HL-60/S4 treated with phorbol 12-myristate 13-acetate at 8.2 ng/mL for 4 days and 3 days (cell line): Measurements from ENCODE around the gene ELK1.
"Not testable (repeated sequence)": the region's sequence is repeated elsewhere in the genome, so short reads cannot be mapped to it uniquely, and the experiment has no call there.

Experiments
- in situ Hi-C: fragments of 300-500 bp; cut with MboI; formaldehyde crosslinking; loops from 2 replicates; pipeline ENCODE4 v1.15.0; 2022; ENCODE audit warnings: low sequenced_read_pairs

ELK1 gene

GRCh38 chrX:47613082-47613481, 37.3 kb downstream of the ELK1 start:
- in situ Hi-C loops: no loop called here

DNA sequence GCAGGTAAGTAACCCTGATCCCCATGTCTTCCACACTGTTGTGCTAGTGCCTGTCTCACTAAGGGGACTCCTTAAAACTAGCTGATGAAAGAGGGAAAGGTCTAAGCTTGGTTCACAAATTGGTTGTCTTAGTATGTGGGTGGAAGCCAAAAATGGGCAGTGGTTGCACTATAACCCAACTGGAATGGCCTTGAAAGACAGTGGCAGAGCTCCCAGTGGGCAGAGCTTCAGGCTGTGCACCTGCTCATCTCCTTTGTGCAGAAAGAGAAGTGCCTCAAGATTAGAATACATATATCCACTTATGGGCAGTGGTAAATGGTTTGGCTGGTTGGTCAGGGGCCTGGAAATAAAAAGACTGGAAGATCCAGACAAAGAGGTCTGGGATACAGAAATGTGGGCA, 37.9 kb downstream of the ELK1 start:
- in situ Hi-C loops: no loop called here

DNA sequence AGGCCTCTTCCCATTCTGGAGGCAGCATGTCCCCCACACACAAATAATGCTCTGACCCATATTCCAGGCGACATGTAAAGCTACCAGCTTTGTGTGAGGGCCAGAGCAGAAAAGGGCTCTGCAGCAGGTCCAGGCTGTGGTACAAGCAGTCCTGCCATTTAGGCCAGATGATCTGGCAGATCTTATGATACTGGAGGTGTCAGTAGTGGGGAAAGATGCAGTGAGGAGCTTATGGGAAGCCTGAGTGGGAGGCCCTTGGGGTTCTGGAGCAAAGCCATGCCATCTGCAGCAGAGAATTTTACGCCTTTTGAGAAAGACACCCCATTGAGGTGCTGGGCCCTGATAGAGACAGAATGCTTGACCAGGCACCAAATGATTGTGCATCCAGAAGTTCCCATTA, 38.4 kb downstream of the ELK1 start:
- in situ Hi-C loops: no loop called here

GRCh38 chrX:47611489-47611888, 38.9 kb downstream of the ELK1 start:
- in situ Hi-C loops: no loop called here

- in situ Hi-C loops: no loop called here
Observed at GRCh38 chrX:47610511-47610910, 39.9 kb downstream of the ELK1 start.

DNA sequence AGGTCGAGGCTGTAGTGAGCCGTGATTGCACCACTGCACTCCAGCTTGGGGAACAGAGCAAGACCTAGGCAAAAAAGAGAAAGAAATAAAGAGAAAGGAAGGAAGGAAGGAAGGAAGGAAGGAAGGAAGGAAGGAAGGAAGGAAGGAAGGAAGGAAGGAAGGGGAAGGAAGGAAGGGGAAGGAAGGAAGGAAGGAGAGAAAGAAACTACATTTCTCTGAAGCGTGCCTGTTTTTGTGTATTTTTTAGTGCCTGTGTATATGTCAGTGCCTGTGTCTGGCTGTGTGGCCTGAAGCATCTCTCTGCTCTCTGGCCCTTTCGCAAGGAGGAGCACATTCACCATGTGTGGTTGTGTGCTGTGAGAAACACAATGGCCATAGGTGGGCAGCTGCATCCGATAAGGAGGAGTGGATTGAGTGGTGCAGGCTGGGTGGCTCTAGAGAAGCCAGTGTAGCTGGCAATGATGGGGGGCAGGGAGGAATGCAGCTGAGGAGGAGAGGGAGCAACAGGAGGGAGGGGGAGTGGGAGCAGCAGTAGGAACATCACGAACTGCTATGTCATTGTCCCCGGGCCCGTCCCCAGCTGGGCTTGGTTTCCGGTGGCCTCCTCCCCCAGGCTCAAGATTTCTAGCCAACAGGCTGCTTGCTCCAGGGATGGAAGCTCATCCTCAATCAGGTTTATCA, 42.1 kb downstream of the ELK1 start:
- in situ Hi-C loops: no loop called here

DNA sequence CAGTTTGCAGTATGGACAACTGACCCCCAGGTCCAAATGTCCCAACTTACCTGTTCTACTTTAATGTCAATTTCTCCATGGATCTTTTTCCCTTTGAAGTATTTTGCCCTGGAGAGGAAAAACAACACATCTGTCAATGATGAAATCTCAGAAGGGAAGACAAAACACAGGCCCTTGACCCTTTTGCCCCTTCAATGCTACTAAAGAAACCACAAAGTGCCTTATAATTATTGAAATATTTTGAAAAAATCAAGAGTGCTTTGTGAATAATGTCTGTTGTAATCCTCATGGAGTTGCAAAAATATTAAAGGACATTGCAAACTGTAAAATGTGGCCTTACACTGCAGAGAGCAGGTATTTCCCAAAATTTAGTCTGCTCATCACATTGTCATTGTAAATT, 43.3 kb downstream of the ELK1 start:
- in situ Hi-C loops: no loop called here

GRCh38 chrX:47605024-47605423, 45.3 kb downstream of the ELK1 start:
- in situ Hi-C loops: no loop called here

GRCh38 chrX:47603125-47603524, 47.2 kb downstream of the ELK1 start:
- in situ Hi-C loops: not testable (repeated sequence)

DNA sequence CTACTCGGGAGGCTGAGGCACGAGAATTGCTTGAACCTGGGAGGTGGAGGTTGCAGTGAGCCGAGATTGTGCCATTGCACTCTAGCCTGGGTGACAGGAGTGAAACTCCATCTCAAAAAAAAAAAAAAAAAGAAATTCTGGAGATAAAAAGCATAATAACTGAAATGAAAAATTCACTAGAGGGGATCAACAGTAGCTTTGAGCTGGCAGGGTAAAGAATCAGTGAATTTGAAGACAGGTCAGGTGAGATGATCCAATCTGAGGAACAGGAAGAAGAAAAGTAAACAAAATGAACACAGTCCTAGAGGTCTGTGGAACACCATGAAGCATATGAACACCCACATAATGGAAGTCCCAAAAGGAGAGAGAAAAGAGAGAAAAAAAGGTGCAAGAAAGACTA, 53.1 kb downstream of the ELK1 start:
- in situ Hi-C loops: no loop called here

DNA sequence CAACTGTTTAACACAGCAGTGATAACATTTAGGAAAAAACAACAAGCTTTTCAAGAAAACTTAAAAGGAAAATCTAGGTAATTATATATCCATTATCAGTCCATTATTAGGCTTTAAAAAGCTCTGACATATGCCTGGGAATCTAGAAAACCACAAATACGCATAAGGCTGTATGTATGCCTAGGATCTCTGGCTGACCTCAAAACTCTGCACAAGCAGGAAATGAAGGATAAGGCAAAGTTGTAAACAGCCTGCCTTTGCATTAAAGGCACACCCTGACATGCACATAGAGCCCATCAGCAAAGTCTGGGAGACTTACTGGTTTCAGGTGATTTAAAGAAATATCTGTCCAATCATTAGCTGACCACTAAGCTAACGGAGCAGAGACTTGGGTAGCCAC, 54.1 kb downstream of the ELK1 start:
- in situ Hi-C loops: no loop called here

GRCh38 chrX:47595716-47596251, 54.6 kb downstream of the ELK1 start:
- in situ Hi-C loops: no loop called here

GRCh38 chrX:47593522-47593921, 56.8 kb downstream of the ELK1 start:
- in situ Hi-C loops: no loop called here

DNA sequence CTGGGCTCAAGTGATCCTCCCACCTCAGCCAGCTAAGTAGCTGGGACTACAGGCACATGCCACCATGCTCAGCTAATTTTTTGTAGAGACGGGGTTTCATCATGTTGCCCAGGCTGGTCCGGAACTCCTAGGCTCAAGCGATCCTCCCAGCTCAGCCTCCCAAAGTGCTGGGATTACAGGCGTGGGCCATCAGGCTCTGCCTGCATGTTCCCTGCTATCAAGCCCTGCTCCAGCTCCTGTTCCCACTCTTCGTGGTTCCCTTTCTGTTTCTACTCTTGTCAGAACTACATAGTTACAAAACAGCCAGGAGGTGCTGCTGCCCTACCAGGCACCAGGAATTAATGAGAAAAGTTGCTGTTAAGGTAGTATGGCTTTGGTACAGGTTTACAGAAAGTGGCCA, 59.4 kb downstream of the ELK1 start:
- in situ Hi-C loops: no loop called here

GRCh38 chrX:47587906-47588735, 62.2 kb downstream of the ELK1 start:
- in situ Hi-C loops: no loop called here

DNA sequence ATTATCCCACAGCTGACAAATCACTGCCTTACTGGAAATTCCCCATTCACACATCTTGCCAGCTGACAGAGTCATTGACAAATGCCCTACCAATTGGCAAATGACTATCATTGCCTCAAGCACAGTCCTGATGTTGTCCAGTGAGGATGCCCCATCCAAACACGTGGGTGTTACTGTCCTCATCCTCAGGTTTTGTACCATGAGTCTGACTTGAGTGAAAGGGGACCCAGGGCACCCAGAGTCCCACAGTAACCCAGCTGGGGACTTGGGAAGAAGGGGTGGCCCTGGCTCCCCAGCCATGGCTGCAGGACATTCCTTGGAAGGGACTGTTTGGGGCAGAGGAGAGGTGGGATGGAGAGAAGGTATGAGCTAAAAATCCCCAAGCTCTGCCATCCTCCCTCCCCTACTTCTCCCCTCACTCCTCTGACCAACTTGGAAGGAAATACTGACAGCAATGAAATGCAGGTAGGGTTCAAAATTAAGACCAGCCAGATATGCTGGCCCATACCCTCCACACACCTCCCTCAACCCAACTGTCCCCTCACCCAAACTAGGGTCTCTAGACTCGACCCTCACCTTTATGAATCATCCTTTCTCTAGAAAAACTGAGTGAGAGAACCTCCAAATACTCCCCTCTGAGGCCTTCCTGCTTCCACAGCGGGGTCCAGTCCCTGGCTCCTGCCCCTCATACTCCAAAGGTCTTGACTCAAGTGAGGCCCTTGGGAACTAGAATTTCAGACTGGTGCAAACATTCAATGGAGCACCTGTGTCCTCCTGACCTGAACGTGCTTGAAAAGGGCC, 63.1 kb downstream of the ELK1 start:
- in situ Hi-C loops: no loop called here

- in situ Hi-C loops: no loop called here
Observed at GRCh38 chrX:47586043-47586787, 64.1 kb downstream of the ELK1 start.
